ENCODE results near the gene SNED1.

The SNED1 gene

DNA sequence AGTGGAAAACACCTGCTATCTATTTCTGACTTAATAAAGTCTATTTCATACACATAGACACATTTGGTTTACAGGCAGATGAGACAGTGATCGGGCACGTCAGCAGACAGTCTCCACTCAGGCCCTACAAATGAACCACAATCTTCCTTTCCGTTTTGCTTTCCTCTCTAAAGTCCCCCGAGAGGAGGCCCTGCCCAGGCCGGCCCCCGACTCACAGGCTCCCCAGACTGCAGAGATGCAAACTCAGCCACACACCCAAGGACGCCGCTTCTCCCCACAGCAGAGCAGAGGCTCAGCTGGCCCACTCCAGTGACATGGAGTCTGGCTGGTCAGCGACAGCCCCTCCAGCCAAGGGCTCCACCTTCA, 113.0 kb downstream of the SNED1 start:
- no peak overlapping the region for H3K27ac ChIP-seq (ENCODE audit: low read length)
- H3K9me2 ChIP-seq (replicated peaks; ENCODE audit: insufficient read depth, low read length), result no peaks in the 10 kb centered on the region
- no peak for DNase-seq
- H3F3A ChIP-seq (ENCODE audit: insufficient read depth, low read length), result no peaks in the 10 kb centered on the region
- H3K36me3 ChIP-seq (replicated peaks; ENCODE audit: insufficient read depth, low read length), result no peaks in the 10 kb centered on the region
- H3K4me3 ChIP-seq (ENCODE audit: low read length), result no peak overlapping the region
- H3K27me3 ChIP-seq (replicated peaks; ENCODE audit: insufficient read depth, low read length), result no peaks in the 10 kb centered on the region
- no peaks in the 10 kb centered on the region for H3K79me2 ChIP-seq (ENCODE audit: low read length)
- H3K9ac ChIP-seq (ENCODE audit: low read length), result no peak overlapping the region
- H4K20me1 ChIP-seq (ENCODE audit: insufficient read depth, low read length), result no peaks in the 10 kb centered on the region
- no peak for TF ChIP-seq EZH2 (optimal IDR thresholded peaks at IDR 0.05; ENCODE audit: low read depth, low read length)
- TF ChIP-seq, protein P1, sequence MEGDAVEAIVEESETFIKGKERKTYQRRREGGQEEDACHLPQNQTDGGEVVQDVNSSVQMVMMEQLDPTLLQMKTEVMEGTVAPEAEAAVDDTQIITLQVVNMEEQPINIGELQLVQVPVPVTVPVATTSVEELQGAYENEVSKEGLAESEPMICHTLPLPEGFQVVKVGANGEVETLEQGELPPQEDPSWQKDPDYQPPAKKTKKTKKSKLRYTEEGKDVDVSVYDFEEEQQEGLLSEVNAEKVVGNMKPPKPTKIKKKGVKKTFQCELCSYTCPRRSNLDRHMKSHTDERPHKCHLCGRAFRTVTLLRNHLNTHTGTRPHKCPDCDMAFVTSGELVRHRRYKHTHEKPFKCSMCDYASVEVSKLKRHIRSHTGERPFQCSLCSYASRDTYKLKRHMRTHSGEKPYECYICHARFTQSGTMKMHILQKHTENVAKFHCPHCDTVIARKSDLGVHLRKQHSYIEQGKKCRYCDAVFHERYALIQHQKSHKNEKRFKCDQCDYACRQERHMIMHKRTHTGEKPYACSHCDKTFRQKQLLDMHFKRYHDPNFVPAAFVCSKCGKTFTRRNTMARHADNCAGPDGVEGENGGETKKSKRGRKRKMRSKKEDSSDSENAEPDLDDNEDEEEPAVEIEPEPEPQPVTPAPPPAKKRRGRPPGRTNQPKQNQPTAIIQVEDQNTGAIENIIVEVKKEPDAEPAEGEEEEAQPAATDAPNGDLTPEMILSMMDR (IDR thresholded peaks at IDR 0.05; ENCODE audit: low read length), result no peak
- no peak for TF ChIP-seq EZH2phosphoT487 (IDR thresholded peaks at IDR 0.05; ENCODE audit: low read length)
- H3K4me1 ChIP-seq (ENCODE audit: low read length), result no peaks in the 10 kb centered on the region
- H3K4me2 ChIP-seq (ENCODE audit: low read depth, low read length), result no peak overlapping the region
- H2AFZ ChIP-seq (ENCODE audit: low read length), result no peak overlapping the region
- no peaks in the 10 kb centered on the region for H3K9me3 ChIP-seq (replicated peaks; ENCODE audit: insufficient read depth, low read length)

DNA sequence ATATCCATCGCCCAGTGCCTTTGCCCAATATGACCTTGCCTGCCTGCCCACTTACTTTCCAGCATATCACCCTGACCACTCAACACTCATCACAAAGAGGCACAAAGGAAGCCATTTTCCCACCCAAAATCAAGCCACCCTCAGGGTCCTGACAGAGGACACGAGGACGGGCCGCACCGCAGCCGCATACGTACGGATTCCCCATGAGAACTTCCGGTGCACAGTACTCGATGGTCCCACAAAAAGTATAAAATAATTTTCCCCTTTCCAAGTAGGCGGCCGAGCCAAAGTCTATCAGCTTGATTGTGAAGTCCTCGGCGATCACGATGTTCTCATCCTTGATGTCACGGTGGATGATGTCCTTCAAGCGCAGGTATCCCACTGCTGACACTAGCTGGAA, 113.6 kb downstream of the SNED1 start:
- Histone ChIP-seq H3K27me3 (replicated peaks; ENCODE audit: insufficient read depth, low read length) (no peaks in the 10 kb centered on the region), H3K4me3 (ENCODE audit: low read length) (no peak overlapping the region), H4K20me1 (ENCODE audit: insufficient read depth, low read length) (no peaks in the 10 kb centered on the region), H3K27ac (ENCODE audit: low read length) (no peak overlapping the region), H3K9me2 (replicated peaks; ENCODE audit: insufficient read depth, low read length) (no peaks in the 10 kb centered on the region), H3K79me2 (ENCODE audit: low read length) (no peaks in the 10 kb centered on the region), H3K4me2 (ENCODE audit: low read depth, low read length) (no peak overlapping the region), H3K9ac (ENCODE audit: low read length) (no peak overlapping the region), H2AFZ (ENCODE audit: low read length) (no peak overlapping the region), H3F3A (ENCODE audit: insufficient read depth, low read length) (no peaks in the 10 kb centered on the region), H3K9me3 (replicated peaks; ENCODE audit: insufficient read depth, low read length) (no peaks in the 10 kb centered on the region), H3K36me3 (replicated peaks; ENCODE audit: insufficient read depth, low read length) (no peaks in the 10 kb centered on the region), H3K4me1 (ENCODE audit: low read length) (no peaks in the 10 kb centered on the region)
- no peak for TF ChIP-seq EZH2 (optimal IDR thresholded peaks at IDR 0.05; ENCODE audit: low read depth, low read length)
- TF ChIP-seq, protein P1 (IDR thresholded peaks at IDR 0.05; ENCODE audit: low read length), result no peak
- TF ChIP-seq EZH2phosphoT487 (IDR thresholded peaks at IDR 0.05; ENCODE audit: low read length), result no peak
- no peak for DNase-seq

DNA sequence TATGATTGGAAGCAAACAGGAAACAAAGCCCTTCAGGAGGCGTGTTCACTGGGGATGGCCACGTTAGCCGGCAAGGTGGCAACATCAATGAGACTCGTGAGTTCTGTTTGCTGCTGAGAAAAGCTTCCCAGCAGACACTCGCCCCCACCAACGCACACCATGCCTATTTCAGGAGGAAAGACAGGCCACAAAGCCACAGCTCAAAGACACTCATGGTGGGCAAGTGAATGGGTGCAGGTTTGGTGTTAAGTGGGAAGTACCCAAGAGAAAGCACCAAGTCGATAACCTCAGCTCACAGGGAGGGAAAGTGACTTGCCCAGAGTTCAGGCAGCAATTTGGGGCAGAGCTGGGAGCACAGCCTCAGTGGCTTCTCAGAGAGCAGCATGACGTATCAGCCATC, 114.2 kb downstream of the SNED1 start:
- Histone ChIP-seq H3K4me3 (ENCODE audit: low read length) (no peak overlapping the region), H3K9me3 (replicated peaks; ENCODE audit: insufficient read depth, low read length) (no peaks in the 10 kb centered on the region), H3K4me2 (ENCODE audit: low read depth, low read length) (no peak overlapping the region), H4K20me1 (ENCODE audit: insufficient read depth, low read length) (no peaks in the 10 kb centered on the region), H3K79me2 (ENCODE audit: low read length) (no peaks in the 10 kb centered on the region), H3K9ac (ENCODE audit: low read length) (no peak overlapping the region), H3K27me3 (replicated peaks; ENCODE audit: insufficient read depth, low read length) (no peaks in the 10 kb centered on the region), H3K36me3 (replicated peaks; ENCODE audit: insufficient read depth, low read length) (no peaks in the 10 kb centered on the region), H3F3A (ENCODE audit: insufficient read depth, low read length) (no peaks in the 10 kb centered on the region), H3K9me2 (replicated peaks; ENCODE audit: insufficient read depth, low read length) (no peaks in the 10 kb centered on the region), H2AFZ (ENCODE audit: low read length) (no peak overlapping the region), H3K27ac (ENCODE audit: low read length) (no peak overlapping the region), H3K4me1 (ENCODE audit: low read length) (no peaks in the 10 kb centered on the region)
- no peak for TF ChIP-seq EZH2phosphoT487 (IDR thresholded peaks at IDR 0.05; ENCODE audit: low read length)
- TF ChIP-seq, protein P1 (IDR thresholded peaks at IDR 0.05; ENCODE audit: low read length), result no peak
- no peak for TF ChIP-seq EZH2 (optimal IDR thresholded peaks at IDR 0.05; ENCODE audit: low read depth, low read length)
- no peak for DNase-seq
